Dedifferentiated amniotic fluid mesenchymal stem cell (primary cell): ENCODE results near the gene MAST4.

Source experiments
- DNase-seq: peaks from one replicate; pipeline ENCODE4 v3.0.0-alpha.2; 2016; ENCODE audit errors: extremely low spot score

MAST4 gene

GRCh38 chr5:66697796-66698564, 101.8 kb downstream of the MAST4 start:
- DNase-seq: no peak

GRCh38 chr5:66701244-66701643, 105.1 kb downstream of the MAST4 start:
- DNase-seq: no peak

GRCh38 chr5:66702426-66702825, 106.2 kb downstream of the MAST4 start:
- no peak for DNase-seq

- DNase-seq: no peak
These were observed 108.7 kb downstream of the MAST4 start for GRCh38 chr5:66704790-66705425.

GRCh38 chr5:66708368-66708767, 112.2 kb downstream of the MAST4 start:
- DNase-seq: no peak

- DNase-seq: no peak
These were observed 114.4 kb downstream of the MAST4 start for GRCh38 chr5:66710557-66711088.

- no peak for DNase-seq
These were observed 117.8 kb downstream of the MAST4 start for GRCh38 chr5:66713998-66714397.

GRCh38 chr5:66717455-66718373, 121.5 kb downstream of the MAST4 start:
- no peak for DNase-seq

- no peak for DNase-seq
These were observed 122.3 kb downstream of the MAST4 start for GRCh38 chr5:66718374-66719002.

- no peak for DNase-seq
These were observed 124.6 kb downstream of the MAST4 start for GRCh38 chr5:66720780-66721179.

- DNase-seq: no peak
These were observed 126.5 kb downstream of the MAST4 start for GRCh38 chr5:66722686-66723085.

- DNase-seq: no peak
These were observed 128.4 kb downstream of the MAST4 start for GRCh38 chr5:66724349-66725139.

GRCh38 chr5:66727630-66728029, 131.4 kb downstream of the MAST4 start:
- no peak for DNase-seq

- no peak for DNase-seq
These were observed 131.9 kb downstream of the MAST4 start for GRCh38 chr5:66728049-66728448.

GRCh38 chr5:66737096-66737495, 140.9 kb downstream of the MAST4 start:
- DNase-seq: no peak

- DNase-seq: no peak
These were observed 141.9 kb downstream of the MAST4 start for GRCh38 chr5:66738136-66738535.

GRCh38 chr5:66739021-66739420, 142.8 kb downstream of the MAST4 start:
- no peak for DNase-seq

- DNase-seq: no peak
These were observed 143.8 kb downstream of the MAST4 start for GRCh38 chr5:66739951-66740350.

GRCh38 chr5:66741394-66741793, 145.2 kb downstream of the MAST4 start:
- DNase-seq: no peak

GRCh38 chr5:66742083-66742895, 146.1 kb downstream of the MAST4 start:
- DNase-seq: no peak
